Gastrocnemius medialis (tissue), 4 donors: ENCODE data around the gene TFEB.

ENCODE experiments used
- POLR2A ChIP-seq, 2 donors: fragments of 450-650 bp; IDR thresholded peaks; one replicate each; pipeline ENCODE4 v1.6.1; 2017; ENCODE audit warnings: antibody characterized with exemption in 2 of 2, mild to moderate bottlenecking in 2 of 2, moderate library complexity in 2 of 2
- TF ChIP-seq, protein P1 (sequence below), 5 experiments: fragments of 450-650 bp in 3 of 5; fragments of 200-600 bp in 2 of 5; sonication (generic) in 2 of 5; IDR thresholded peaks in 4 of 5; conservative IDR thresholded peaks in 1 of 5; 1 replicate in 4 of 5; 2 replicates in 1 of 5; pipeline ENCODE4 v1.5.1; 2016 to 2019; ENCODE audit warnings: antibody characterized with exemption in 5 of 5, mild to moderate bottlenecking in 3 of 5, moderate library complexity in 3 of 5

- TF ChIP-seq, protein P1, sequence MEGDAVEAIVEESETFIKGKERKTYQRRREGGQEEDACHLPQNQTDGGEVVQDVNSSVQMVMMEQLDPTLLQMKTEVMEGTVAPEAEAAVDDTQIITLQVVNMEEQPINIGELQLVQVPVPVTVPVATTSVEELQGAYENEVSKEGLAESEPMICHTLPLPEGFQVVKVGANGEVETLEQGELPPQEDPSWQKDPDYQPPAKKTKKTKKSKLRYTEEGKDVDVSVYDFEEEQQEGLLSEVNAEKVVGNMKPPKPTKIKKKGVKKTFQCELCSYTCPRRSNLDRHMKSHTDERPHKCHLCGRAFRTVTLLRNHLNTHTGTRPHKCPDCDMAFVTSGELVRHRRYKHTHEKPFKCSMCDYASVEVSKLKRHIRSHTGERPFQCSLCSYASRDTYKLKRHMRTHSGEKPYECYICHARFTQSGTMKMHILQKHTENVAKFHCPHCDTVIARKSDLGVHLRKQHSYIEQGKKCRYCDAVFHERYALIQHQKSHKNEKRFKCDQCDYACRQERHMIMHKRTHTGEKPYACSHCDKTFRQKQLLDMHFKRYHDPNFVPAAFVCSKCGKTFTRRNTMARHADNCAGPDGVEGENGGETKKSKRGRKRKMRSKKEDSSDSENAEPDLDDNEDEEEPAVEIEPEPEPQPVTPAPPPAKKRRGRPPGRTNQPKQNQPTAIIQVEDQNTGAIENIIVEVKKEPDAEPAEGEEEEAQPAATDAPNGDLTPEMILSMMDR (IDR thresholded peaks at IDR 0.05 in 4 of 5, conservative IDR thresholded peaks at IDR 0.05 in 1 of 5): no peak
- TF ChIP-seq POLR2A (IDR thresholded peaks at IDR 0.05): no peak
These were observed 42.3 kb upstream of the TFEB start for GRCh38 chr6:41777551-41778285.
